ENCODE data around the gene DUSP6. TPM values are rescaled to one million over a fixed set of nuclear protein-coding genes. Genes with fewer than 3 reads are reported as not detected.
A peak's percentile ranks its signal among the peaks of the same experiment; 100 is the strongest.

Gene DUSP6
- total RNA-seq, 3 donors from 2014 or later (not counting 1 experiment from before 2014, with no cell fraction given) = 52.2 to 222 (median 141) TPM

DNA sequence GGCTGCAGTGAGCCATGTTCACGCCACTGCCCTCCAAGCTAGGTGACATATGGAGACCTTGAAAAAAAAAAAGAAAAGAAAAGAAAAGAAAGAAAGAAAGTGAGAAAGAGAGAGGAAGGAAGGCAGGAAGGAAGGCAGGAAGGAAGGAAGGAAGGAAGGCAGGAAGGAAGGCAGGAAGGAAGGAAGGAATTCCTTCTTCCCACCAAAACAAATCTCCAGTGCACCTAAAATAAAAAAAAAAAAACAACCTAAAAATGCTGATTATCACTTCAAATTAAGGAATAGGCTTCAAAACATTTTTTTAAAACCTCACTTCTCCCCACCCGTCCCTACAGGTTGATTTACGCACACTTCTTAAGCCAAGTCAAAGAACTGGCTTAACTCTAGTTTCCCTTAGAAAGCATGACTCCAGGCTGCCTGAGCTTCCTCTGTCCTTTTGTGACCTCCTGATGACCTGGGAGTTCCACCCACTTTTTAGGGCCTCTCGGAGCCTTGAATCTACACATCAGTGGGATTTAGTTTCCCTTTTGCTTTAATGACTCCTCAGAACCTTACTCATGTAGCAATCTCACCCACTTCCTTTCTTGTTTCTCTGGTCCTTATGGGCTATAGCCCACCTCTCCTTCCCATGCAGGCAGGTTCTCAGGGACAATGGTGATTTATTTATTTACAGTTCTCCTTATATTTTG, 18.6 kb downstream of the DUSP6 start:
- ATAC-seq = peak; percentile 91 to 98 (median 93)
- H3K27ac Mint-ChIP-seq = peak overlapping the region; percentile 73 to 90

DNA sequence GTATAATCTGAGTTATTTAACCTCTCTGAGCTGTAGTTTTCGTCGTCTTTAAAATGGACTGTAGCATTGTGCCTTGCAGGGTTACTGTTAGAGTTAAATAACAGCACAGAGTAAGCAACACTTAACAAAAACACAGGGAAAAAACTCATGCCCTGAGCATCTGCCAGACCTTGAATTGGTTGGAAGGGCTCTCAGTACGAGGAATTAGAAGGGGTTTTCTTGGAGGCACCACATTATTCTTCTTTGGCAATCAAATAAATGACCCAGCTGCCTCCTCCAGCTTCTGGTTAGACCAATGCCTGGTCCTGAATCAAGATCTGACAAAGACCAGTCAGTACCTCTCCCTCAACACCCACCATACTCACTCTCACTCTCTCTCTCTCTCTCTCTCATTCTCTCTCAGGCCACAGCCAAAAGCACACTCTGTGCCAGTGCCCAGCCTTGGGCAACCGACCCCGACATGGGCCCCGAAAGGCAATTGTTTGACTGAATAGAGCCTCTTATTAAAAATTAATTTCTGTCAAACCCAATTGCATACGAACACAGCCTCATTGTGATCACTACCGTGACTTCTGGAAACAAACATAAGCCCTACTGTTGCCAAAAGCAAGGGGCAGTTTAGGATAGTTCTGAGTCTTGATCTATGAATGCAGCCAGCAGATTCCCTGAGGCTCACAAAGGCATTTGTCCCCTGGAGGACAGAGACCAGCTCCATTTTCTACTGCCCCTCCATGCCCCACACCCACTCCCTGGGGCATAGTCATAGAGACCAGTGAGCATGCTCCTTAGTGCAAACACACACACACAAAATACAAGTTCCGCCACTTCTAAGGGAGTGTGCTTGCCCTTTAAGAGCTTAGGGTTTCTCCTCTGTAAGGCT, 23.9 kb downstream of the DUSP6 start:
- H3K36me3 ChIP-seq (ENCODE audit: control insufficient read depth, insufficient read depth, low read length) = no peaks in the 10 kb centered on the region
- intact Hi-C loops (cut with micrococcal nuclease) = no loop called here
- DNase-seq (no peak), ATAC-seq (no peak)
- no peak overlapping the region for H3K4me3 ChIP-seq (ENCODE audit: low read length)
- H3K27ac ChIP-seq (ENCODE audit: low read length) = no peak overlapping the region
- H3K27me3 ChIP-seq (ENCODE audit: control insufficient read depth, insufficient read depth, low read length) = no peaks in the 10 kb centered on the region
- 100% methylated on average over 8 of the region's 9 CpGs for WGBS (ENCODE audit: insufficient coverage)
- no peaks in the 10 kb centered on the region for H3K9me3 ChIP-seq (ENCODE audit: control insufficient read depth, insufficient read depth, low read length)
- peaks cover 9% of the 10 kb centered on the region for H3K4me1 ChIP-seq (ENCODE audit: control insufficient read depth, insufficient read depth, low read length)
- Mint-ChIP-seq H3K4me1 (peaks cover 22 to 25% of the 10 kb centered on the region in 2 donors), H3K9me3 (peaks cover 0 to 3% of the 10 kb centered on the region in 2 donors), H3K27ac (no peak overlapping the region), H3K4me3 (peak overlapping the region; percentile 25), H3K27me3 (ENCODE audit: low read depth in 2 of 2) (no peaks in the 10 kb centered on the region), H3K36me3 (peaks cover 8% of the 10 kb centered on the region)
- TF ChIP-seq, protein P1, sequence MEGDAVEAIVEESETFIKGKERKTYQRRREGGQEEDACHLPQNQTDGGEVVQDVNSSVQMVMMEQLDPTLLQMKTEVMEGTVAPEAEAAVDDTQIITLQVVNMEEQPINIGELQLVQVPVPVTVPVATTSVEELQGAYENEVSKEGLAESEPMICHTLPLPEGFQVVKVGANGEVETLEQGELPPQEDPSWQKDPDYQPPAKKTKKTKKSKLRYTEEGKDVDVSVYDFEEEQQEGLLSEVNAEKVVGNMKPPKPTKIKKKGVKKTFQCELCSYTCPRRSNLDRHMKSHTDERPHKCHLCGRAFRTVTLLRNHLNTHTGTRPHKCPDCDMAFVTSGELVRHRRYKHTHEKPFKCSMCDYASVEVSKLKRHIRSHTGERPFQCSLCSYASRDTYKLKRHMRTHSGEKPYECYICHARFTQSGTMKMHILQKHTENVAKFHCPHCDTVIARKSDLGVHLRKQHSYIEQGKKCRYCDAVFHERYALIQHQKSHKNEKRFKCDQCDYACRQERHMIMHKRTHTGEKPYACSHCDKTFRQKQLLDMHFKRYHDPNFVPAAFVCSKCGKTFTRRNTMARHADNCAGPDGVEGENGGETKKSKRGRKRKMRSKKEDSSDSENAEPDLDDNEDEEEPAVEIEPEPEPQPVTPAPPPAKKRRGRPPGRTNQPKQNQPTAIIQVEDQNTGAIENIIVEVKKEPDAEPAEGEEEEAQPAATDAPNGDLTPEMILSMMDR (IDR thresholded peaks at IDR 0.05) = no peak

More for the DNA sequence above, 18.6 kb downstream of the DUSP6 start:
- Mint-ChIP-seq H3K4me1 (peaks cover 26 to 32% of the 10 kb centered on the region in 2 donors), H3K4me3 (peak overlapping the region; percentile 86), H3K36me3 (peaks cover 14% of the 10 kb centered on the region), H3K27me3 (ENCODE audit: low read depth in 2 of 2) (no peaks in the 10 kb centered on the region), H3K9me3 (peaks cover 0 to 3% of the 10 kb centered on the region in 2 donors)
- 52% methylated on average over 4 of the region's 4 CpGs for WGBS (ENCODE audit: insufficient coverage)
- TF ChIP-seq, protein P1 (IDR thresholded peaks at IDR 0.05) = no peak
- intact Hi-C loops (cut with micrococcal nuclease) = loop anchor here (2.0 kb wide), 1 partner anchor 17 kb away; no protein-coding TSS in a partner anchor
- DNase-seq = peak in 1 of 2 donors; percentile 21
- H3K9me3 ChIP-seq (ENCODE audit: control insufficient read depth, insufficient read depth, low read length) = no peaks in the 10 kb centered on the region
- H3K36me3 ChIP-seq (ENCODE audit: control insufficient read depth, insufficient read depth, low read length) = no peaks in the 10 kb centered on the region
- peaks cover 13% of the 10 kb centered on the region for H3K4me1 ChIP-seq (ENCODE audit: control insufficient read depth, insufficient read depth, low read length)
- no peak overlapping the region for H3K4me3 ChIP-seq (ENCODE audit: low read length)
- no peaks in the 10 kb centered on the region for H3K27me3 ChIP-seq (ENCODE audit: control insufficient read depth, insufficient read depth, low read length)
- peak overlapping the region; percentile 47 for H3K27ac ChIP-seq (ENCODE audit: low read length)

DNA sequence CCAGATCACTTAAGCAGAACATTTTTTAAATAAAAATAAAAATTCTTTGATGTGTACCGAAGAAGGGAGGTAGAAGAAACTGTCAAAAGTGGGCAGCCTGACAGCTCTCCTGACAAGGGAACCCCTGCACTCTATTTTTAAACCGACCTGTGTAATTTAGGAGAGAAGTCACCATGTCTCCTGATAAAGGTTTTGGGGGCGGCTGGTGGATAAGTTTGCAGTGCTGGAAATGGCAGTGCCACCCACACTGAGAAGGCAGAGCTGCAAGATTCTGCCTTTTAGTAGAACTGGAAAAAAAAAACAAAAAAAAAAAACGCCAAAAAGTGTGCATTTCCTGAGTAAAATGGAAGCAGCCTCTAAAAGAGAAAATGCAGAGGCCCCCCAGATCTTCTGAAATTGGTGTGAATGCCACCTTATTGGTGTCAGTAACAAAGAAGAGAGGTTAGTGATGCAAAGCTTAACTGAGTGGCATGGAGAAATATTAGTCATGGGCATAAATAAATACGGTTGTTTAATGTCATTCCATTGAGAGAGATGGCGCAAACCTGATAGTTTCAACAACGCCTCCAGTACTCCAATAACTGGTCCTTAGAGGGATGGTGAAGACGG, 24.7 kb downstream of the DUSP6 start:
- H3K36me3 ChIP-seq (ENCODE audit: control insufficient read depth, insufficient read depth, low read length) = no peaks in the 10 kb centered on the region
- Mint-ChIP-seq H3K9me3 (peaks cover 0 to 3% of the 10 kb centered on the region in 2 donors), H3K36me3 (peaks cover 8% of the 10 kb centered on the region), H3K27ac (no peak overlapping the region), H3K27me3 (ENCODE audit: low read depth in 2 of 2) (no peaks in the 10 kb centered on the region), H3K4me1 (peaks cover 16 to 17% of the 10 kb centered on the region in 2 donors), H3K4me3 (no peak overlapping the region)
- 51% methylated on average over 6 of the region's 8 CpGs for whole genome bisulfite sequencing (ENCODE audit: insufficient coverage)
- TF ChIP-seq, protein P1 (IDR thresholded peaks at IDR 0.05) = no peak
- no peaks in the 10 kb centered on the region for H3K9me3 ChIP-seq (ENCODE audit: control insufficient read depth, insufficient read depth, low read length)
- no peaks in the 10 kb centered on the region for H3K27me3 ChIP-seq (ENCODE audit: control insufficient read depth, insufficient read depth, low read length)
- H3K27ac ChIP-seq (ENCODE audit: low read length) = no peak overlapping the region
- peak; percentile 58 to 74 (median 64) for ATAC-seq
- DNase-seq = no peak
- H3K4me1 ChIP-seq (ENCODE audit: control insufficient read depth, insufficient read depth, low read length) = peaks cover 3% of the 10 kb centered on the region
- intact Hi-C loops (cut with micrococcal nuclease) = no loop called here
- no peak overlapping the region for H3K4me3 ChIP-seq (ENCODE audit: low read length)

All from natural killer cell (primary cell).